CD4-positive, alpha-beta T cell (primary cell): ENCODE results near the gene DHH. TPM values are rescaled to one million over a fixed set of nuclear protein-coding genes. Genes with fewer than 3 reads are reported as not detected.
A peak's percentile ranks its signal among the peaks of the same experiment; 100 is the strongest.

ENCODE experiments used
- ATAC-seq: fragments of 200-7000 bp; cut with Tn5 transposase; one replicate; pipeline ENCODE4 v1.10.0; 2022; ENCODE audit warnings: mild to moderate bottlenecking; ENCODE audit not compliant: poor library complexity
- CTCF ChIA-PET: fragments of 350-600 bp; sonication (Branson Sonifier 250); formaldehyde crosslinking; loops from one replicate; lab custom pipeline; 2021; ENCODE audit warnings: antibody characterized with exemption, inconsistent platforms; lab: Charles Lee
- POLR2A ChIA-PET: fragments of 350-600 bp; sonication (Branson Sonifier 250); formaldehyde crosslinking; loops from one replicate; lab custom pipeline; 2021; ENCODE audit warnings: antibody characterized with exemption, inconsistent platforms; lab: Charles Lee
- DNase-seq, 14 experiments: peaks; one replicate each; pipeline ENCODE4 v3.0.0-alpha.2; 2013 to 2020; ENCODE audit warnings: mixed read lengths in 2 of 14
- H3K27ac ChIP-seq, 2 donors: one replicate each; pipeline versions ENCODE4 v1.5.1 to v1.7.0; 2013; ENCODE audit warnings: low read length in 2 of 2, low read depth in 1 of 2, mild to moderate bottlenecking in 1 of 2
- H3K27me3 ChIP-seq, 2 experiments: 1 replicate in 1 of 2; 2 replicates in 1 of 2; pipeline versions ENCODE4 v1.6.1 to v1.7.0; 2013; ENCODE audit warnings: low read length in 2 of 2, control low read depth in 1 of 2, mild to moderate bottlenecking in 1 of 2, moderate library complexity in 1 of 2; ENCODE audit not compliant: insufficient read depth in 2 of 2, control insufficient read depth in 1 of 2
- H3K36me3 ChIP-seq: one replicate; pipeline ENCODE4 v1.6.1; 2013; ENCODE audit warnings: low read length, control low read depth; ENCODE audit not compliant: insufficient read depth
- H3K4me1 ChIP-seq: one replicate; pipeline ENCODE4 v1.6.1; 2013; ENCODE audit warnings: low read length, control low read depth; ENCODE audit not compliant: insufficient read depth
- H3K4me3 ChIP-seq: one replicate; pipeline ENCODE4 v1.5.1; 2013; ENCODE audit warnings: mild to moderate bottlenecking, low read length, moderate library complexity
- H3K9me3 ChIP-seq, 2 experiments: 1 replicate in 1 of 2; 2 replicates in 1 of 2; pipeline versions ENCODE4 v1.6.1 to v1.7.0; 2013; ENCODE audit warnings: low read length in 2 of 2, mild to moderate bottlenecking in 2 of 2, control low read depth in 1 of 2, moderate library complexity in 1 of 2; ENCODE audit not compliant: control insufficient read depth in 1 of 2, insufficient read depth in 1 of 2
- H3K27ac Mint-ChIP-seq: one replicate; pipeline ENCODE4 v1.8.0; 2020; ENCODE audit warnings: mixed read lengths
- H3K27me3 Mint-ChIP-seq: one replicate; pipeline ENCODE4 v1.8.0; 2021; ENCODE audit warnings: mixed read lengths
- H3K36me3 Mint-ChIP-seq: one replicate; pipeline ENCODE4 v1.8.0; 2021; ENCODE audit warnings: low read depth, mixed read lengths
- H3K4me1 Mint-ChIP-seq: one replicate; pipeline ENCODE4 v1.8.0; 2021; ENCODE audit warnings: low read depth, mixed read lengths
- H3K4me3 Mint-ChIP-seq: one replicate; pipeline ENCODE4 v1.8.0; 2020; ENCODE audit warnings: mild to moderate bottlenecking, mixed read lengths
- H3K9me3 Mint-ChIP-seq: one replicate; pipeline ENCODE4 v1.8.0; 2020; ENCODE audit warnings: mixed read lengths
- intact Hi-C, 2 experiments: fragments of 100-400 bp; cut with DNase I in 1 of 2; cut with micrococcal nuclease in 1 of 2; formaldehyde crosslinking; loops; one replicate each; pipeline versions ENCODE4 v1.15.1 to v1.9.0; 2023 to 2025; cut with DNase I, micrococcal nuclease
- total RNA-seq, 174 experiments: library from RNA in 2 of 174; stranded (reverse) in 2 of 174; gene quantifications; one replicate each; pipeline ENCODE4 v1.2.3 and lab custom pipeline; 2021 to 2026
- TF ChIP-seq, protein P1 (sequence below): fragments of 200-600 bp; IDR thresholded peaks from one replicate; pipeline ENCODE4 v1.8.0; 2022; ENCODE audit warnings: antibody characterized with exemption, mild to moderate bottlenecking

Gene DHH
- total RNA-seq, 2 experiments from 2014 or later = 0.71 to 1.1 TPM

DNA sequence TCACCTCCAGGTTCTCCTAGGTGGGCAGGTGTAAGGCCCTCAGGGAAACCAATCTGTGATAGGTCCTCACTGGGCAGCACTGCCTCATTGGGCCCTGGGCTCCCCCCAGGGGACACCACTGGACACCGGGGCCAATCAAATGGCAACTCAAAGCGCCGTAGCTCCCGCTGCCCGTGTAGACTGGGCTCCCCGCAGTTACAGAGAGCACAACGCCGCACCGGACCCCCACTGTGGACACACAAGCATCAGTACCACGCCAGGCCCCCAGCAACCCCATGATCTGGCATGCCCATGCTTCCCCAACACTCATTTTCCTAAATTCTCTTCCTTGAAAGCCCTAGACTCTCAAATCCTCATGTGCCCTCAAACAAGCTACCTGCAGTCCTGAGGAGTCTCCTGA, 40.1 kb downstream of the DHH start:
- Mint-ChIP-seq H3K27me3 (no peaks in the 10 kb centered on the region), H3K36me3 (peaks cover 79% of the 10 kb centered on the region), H3K9me3 (no peaks in the 10 kb centered on the region), H3K4me1 (peaks cover 55% of the 10 kb centered on the region), H3K4me3 (no peak overlapping the region), H3K27ac (peak overlapping the region; percentile 44)
- peaks cover 58% of the 10 kb centered on the region for H3K36me3 ChIP-seq
- no peak overlapping the region for H3K27ac ChIP-seq
- H3K4me3 ChIP-seq = no peak overlapping the region
- H3K4me1 ChIP-seq = peaks cover 58% of the 10 kb centered on the region
- intact Hi-C loops = no loop called here
- POLR2A ChIA-PET = interaction anchor here (0.6 kb wide), 1 partner anchor 181 kb away, joined by 4 read pairs; no protein-coding TSS in a partner anchor
- TF ChIP-seq, protein P1, sequence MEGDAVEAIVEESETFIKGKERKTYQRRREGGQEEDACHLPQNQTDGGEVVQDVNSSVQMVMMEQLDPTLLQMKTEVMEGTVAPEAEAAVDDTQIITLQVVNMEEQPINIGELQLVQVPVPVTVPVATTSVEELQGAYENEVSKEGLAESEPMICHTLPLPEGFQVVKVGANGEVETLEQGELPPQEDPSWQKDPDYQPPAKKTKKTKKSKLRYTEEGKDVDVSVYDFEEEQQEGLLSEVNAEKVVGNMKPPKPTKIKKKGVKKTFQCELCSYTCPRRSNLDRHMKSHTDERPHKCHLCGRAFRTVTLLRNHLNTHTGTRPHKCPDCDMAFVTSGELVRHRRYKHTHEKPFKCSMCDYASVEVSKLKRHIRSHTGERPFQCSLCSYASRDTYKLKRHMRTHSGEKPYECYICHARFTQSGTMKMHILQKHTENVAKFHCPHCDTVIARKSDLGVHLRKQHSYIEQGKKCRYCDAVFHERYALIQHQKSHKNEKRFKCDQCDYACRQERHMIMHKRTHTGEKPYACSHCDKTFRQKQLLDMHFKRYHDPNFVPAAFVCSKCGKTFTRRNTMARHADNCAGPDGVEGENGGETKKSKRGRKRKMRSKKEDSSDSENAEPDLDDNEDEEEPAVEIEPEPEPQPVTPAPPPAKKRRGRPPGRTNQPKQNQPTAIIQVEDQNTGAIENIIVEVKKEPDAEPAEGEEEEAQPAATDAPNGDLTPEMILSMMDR = no peak
- H3K27me3 ChIP-seq = no peaks in the 10 kb centered on the region
- no peak for ATAC-seq
- DNase-seq = no peak
- CTCF ChIA-PET = interaction anchor here (2.1 kb wide), 1 partner anchor 11 kb away, joined by 9 read pairs; no protein-coding TSS in a partner anchor
- H3K9me3 ChIP-seq = no peaks in the 10 kb centered on the region

DNA sequence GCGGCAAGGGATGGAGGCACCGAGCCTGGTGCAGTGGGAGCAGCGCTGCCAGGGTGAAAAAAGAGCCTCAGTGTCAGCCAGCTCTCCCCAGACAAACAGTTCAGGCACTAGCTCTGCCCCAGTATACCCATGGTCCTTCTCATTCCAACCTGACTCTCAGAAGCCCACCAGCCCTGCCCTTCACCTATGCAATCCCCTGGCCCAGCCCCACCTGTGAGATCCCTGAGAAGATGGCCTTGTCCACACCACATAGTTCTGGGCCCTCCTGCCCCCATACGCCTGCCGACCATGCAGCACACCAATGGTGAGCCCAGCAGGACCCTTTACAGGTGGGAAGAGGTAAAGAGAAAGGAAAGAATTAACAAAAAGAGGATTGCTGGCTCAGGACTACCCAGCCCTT, 40.5 kb downstream of the DHH start:
- Histone ChIP-seq H3K4me3 (no peak overlapping the region), H3K36me3 (peaks cover 62% of the 10 kb centered on the region), H3K27me3 (no peaks in the 10 kb centered on the region), H3K9me3 (no peaks in the 10 kb centered on the region), H3K4me1 (peaks cover 54% of the 10 kb centered on the region), H3K27ac (no peak overlapping the region)
- DNase-seq (no peak), ATAC-seq (no peak)
- H3K4me3 Mint-ChIP-seq = no peak overlapping the region
- peaks cover 52% of the 10 kb centered on the region for H3K4me1 Mint-ChIP-seq
- no peaks in the 10 kb centered on the region for H3K27me3 Mint-ChIP-seq
- intact Hi-C loops = no loop called here
- CTCF ChIA-PET = interaction anchor here (1.2 kb wide), 1 partner anchor 10 kb away, joined by 5 read pairs; no protein-coding TSS in a partner anchor
- H3K36me3 Mint-ChIP-seq = peaks cover 79% of the 10 kb centered on the region
- H3K27ac Mint-ChIP-seq = no peak overlapping the region
- TF ChIP-seq, protein P1 = no peak
- POLR2A ChIA-PET = no interaction called here
- H3K9me3 Mint-ChIP-seq = no peaks in the 10 kb centered on the region

DNA sequence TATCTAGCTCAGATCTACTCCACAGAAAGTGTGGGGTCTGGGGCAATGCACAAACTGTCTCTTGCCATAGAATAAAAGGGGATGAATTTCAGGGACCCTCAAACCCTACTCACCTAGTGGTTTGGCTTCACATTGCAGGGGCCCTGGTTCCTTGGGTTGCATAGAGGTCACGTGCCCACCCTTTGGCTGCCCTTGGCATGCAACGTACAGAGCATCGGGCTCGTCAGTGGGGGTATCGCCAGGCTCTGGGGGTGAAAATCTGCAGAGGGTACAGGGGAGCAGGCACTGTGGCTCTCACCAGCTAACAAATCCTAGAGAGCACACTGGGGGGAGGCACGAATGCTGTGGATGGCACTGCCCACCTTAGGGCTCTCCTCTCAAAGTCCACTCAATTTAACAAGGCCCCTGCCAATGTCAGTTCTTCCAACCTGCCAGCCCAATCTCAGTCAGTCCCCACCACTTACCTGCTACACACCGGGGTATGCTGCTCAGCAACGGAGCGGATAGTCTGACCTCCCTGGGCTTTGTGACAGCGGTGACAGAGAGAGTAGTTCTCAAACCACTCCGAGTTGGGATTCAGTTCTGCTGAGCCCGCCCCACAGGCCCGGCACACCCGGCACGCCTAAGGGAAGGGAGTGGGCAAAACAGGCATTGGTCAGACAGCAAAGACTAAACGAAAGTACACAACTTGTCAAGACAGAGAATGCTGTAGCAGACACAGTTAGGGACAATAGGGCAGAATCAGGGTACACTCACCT, 42.0 kb downstream of the DHH start:
- Mint-ChIP-seq H3K36me3 (peaks cover 82% of the 10 kb centered on the region), H3K4me1 (peaks cover 37% of the 10 kb centered on the region), H3K27ac (no peak overlapping the region)

More for the DNA sequence above, 42.0 kb downstream of the DHH start:
- POLR2A ChIA-PET = no interaction called here
- Histone ChIP-seq H3K27ac (no peak overlapping the region), H3K4me1 (peaks cover 39% of the 10 kb centered on the region), H3K9me3 (no peaks in the 10 kb centered on the region), H3K36me3 (peaks cover 77% of the 10 kb centered on the region), H3K27me3 (no peaks in the 10 kb centered on the region), H3K4me3 (no peak overlapping the region)
- ATAC-seq (no peak), DNase-seq (no peak)
- Mint-ChIP-seq H3K27me3 (no peaks in the 10 kb centered on the region), H3K4me3 (no peak overlapping the region), H3K9me3 (no peaks in the 10 kb centered on the region)
- CTCF ChIA-PET = interaction anchor here (1.2 kb wide), 1 partner anchor 9 kb away, joined by 5 read pairs; no protein-coding TSS in a partner anchor
- TF ChIP-seq, protein P1 = no peak
- intact Hi-C loops = no loop called here
